ENCODE measurements around the gene ZZZ3.
"Not testable (repeated sequence)": the region's sequence is repeated elsewhere in the genome, so short reads cannot be mapped to it uniquely, and the experiment has no call there.

ZZZ3 gene

DNA sequence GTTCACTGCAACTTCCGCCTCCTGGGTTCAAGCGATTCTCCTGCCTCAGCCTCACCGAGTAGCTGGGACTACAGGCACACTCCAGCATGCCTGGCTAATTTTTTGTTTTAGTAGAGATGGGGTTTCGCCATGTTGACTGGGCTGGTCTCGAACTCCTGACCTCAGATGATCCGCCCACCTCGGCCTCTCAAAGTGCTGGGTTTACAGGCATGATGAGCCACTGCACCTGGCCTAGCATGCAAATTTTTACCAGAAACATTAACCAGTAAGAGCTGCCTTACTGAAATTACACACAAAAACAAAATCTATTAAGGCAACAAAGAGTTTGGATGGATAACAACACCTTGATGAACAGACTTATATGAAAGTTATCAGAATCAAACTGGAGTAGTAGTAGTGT, 12.1 kb downstream of the ZZZ3 start:
- DNase-seq (ENCODE audit: low spot score): no peak

DNA sequence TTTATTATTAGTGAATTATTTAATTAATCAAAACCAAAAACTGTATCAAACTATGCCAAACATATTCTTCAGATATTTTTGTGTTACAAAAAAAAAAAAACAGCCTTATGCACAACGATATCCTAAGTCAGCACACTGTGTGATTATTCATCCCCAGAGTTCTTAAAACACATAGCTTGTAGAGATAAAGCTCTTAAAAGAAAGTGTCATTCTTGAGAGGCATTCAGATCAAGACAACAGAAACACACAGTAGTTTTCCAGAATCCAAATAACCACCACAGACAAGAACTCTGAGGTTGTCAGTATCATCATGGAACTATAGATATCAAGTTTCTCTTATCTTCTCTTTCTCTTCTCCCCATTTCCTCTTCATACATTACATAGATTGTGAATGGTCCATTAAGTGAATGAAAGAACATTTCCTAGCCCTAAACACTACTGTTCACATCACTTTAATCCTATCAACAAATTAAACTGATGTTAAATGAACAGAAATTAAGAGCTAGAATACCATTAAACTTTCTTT, 13.5 kb downstream of the ZZZ3 start:
- DNase-seq (ENCODE audit: low spot score): no peak

DNA sequence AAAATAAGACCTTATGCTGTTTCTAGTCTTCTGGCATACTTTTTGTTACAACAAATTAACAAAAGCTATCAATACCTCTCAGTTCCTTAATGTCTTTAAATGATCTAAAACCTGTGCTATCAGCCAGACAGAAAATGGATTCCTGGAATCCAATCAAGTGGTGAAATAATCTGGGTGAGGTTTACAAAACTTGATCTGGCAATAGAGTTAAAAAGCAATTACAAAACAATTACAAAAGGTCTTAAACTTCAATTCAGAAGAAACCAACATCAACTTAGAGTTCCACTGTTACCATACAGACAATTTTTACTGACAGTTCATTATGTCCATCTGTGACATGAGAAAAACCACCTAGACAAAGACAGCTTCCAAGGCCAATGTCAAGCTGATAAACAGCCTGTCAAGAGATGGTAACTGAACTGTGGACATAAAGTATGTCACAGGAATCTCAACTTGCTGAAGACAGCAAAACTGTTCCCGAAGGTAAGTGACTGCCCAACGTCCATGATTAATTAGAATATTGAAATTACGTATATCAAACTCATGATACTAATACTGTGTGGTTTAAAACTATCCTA, 17.4 kb downstream of the ZZZ3 start:
- DNase-seq (ENCODE audit: low spot score): no peak

DNA sequence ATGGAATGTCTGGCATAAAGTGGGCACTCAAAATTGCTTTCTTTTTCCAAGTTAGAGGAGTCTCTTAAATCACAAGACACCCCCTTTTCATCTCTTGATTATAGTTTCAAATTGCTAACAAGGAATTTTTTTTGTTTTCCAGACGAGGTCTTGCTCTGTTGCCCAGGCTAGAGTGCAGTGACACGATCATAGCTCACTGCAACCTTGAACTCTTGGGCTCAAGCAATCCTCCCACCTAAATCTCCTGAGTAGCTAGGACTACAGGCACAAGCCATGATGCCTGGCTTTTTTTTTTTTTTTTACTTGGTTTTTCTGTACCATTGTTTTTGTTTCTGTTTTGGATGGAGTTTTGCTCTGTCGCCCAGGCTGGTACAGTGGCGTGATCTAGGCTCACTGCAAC, 20.8 kb downstream of the ZZZ3 start:
- DNase-seq (ENCODE audit: low spot score): no peak

DNA sequence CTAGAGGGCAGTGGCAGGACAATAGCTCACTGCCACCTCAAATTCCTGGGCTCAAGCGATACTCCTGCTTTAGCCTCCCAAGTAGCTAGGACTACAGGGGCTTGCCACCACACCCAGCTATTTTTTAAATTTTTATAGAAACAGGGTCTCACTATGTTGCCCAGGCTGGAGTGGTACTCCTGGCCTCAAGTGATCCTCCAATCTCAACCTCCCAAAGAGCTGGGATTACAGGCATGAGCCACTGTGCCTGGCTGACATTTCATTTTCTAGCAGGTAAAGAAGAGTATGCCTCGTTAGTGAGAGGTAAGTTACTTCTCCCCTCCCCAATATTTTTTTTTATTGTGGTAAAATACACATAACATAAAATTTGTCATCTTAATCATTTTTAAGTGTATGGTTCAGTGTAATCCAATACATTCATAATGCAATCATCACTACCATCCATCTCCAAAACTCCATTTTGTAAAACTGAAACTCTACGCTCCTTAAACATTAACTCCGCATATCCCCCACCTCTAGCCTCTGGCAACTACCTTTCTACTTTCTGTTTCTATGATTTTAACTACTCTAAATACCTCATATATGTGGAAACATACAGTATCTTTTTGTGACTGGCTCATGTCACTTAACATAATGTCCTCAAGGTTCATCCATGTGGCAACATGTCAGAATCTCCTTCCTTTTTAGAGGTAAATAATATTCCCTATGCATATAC, 22.4 kb downstream of the ZZZ3 start:
- no peak for DNase-seq (ENCODE audit: low spot score)

GRCh38 chr1:77658271-77658670, 24.2 kb downstream of the ZZZ3 start:
- no peak for DNase-seq (ENCODE audit: low spot score)

- DNase-seq (ENCODE audit: low spot score): no peak
Observed at GRCh38 chr1:77655431-77655974, 27.0 kb downstream of the ZZZ3 start.

GRCh38 chr1:77652970-77653516, 29.4 kb downstream of the ZZZ3 start:
- DNase-seq (ENCODE audit: low spot score): no peak

GRCh38 chr1:77652268-77652667, 30.2 kb downstream of the ZZZ3 start:
- no peak for DNase-seq (ENCODE audit: low spot score)

DNA sequence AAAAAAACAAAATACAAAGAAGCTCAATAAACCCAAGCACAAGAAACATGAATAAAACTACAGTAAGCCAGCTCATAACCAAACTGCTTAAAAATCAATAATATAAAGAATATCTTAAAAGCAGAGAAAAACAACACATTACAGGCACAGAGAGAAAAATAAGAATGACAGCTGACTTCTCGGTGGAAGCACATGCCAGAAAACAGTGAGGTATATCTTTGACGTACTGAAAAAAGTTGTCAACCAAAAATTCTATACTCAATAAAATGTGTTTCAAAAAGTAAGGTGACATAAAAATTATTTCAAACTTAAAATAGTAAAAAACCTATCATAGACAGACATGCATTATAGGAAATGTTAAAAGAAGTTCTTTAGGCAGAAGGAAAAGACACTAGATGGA, 33.3 kb downstream of the ZZZ3 start:
- no peak for DNase-seq (ENCODE audit: low spot score)

- DNase-seq (ENCODE audit: low spot score): not testable (repeated sequence)
Observed at GRCh38 chr1:77646224-77646623, 36.2 kb downstream of the ZZZ3 start.

GRCh38 chr1:77643456-77643855, 39.0 kb downstream of the ZZZ3 start:
- DNase-seq (ENCODE audit: low spot score): no peak

DNA sequence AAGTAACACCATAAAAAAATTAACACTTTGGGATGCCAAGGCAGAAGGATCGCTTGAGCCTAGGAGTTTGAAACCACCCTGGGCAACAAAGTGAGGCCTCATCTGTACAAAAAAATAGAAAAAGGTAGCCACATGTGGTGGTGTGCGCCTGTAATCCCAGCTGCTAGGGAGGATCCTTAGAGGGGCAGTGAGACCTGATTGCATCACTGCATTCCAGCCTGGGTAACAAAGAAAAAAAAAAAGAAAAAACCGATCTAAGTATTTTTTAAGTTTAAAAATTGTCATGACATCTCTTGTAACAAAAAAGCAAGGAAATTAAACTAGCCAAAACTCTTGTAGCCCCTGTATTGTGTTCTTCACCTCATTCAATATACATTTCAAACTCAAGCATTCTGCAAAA, 39.5 kb downstream of the ZZZ3 start:
- no peak for DNase-seq (ENCODE audit: low spot score)

GRCh38 chr1:77642196-77642595, 40.3 kb downstream of the ZZZ3 start:
- DNase-seq (ENCODE audit: low spot score): no peak

DNA sequence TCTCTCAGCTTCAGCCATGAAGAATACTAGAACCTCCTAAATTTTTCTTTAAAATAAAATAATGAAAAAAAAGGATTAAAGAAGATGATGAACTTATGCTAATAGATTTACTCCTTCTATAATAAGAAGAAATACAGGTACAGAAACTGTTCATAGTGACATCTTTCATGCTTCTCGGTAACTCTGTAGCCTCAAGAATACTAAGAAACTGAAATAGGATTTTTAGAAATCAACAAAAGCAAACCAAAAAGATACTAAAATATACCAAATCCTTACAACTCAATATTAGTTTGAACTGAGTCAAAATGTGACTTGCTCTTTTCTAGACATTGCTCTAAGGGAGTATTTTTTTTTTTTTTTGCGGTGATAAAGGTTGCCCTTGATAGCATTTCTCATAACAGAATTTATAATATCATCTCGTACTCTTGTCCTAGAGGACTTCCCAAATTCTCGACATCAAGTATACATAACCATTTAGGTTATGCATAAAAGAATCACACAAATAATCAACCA, 42.8 kb downstream of the ZZZ3 start:
- no peak for DNase-seq (ENCODE audit: low spot score)

GRCh38 chr1:77639056-77639455, 43.4 kb downstream of the ZZZ3 start:
- no peak for DNase-seq (ENCODE audit: low spot score)

DNA sequence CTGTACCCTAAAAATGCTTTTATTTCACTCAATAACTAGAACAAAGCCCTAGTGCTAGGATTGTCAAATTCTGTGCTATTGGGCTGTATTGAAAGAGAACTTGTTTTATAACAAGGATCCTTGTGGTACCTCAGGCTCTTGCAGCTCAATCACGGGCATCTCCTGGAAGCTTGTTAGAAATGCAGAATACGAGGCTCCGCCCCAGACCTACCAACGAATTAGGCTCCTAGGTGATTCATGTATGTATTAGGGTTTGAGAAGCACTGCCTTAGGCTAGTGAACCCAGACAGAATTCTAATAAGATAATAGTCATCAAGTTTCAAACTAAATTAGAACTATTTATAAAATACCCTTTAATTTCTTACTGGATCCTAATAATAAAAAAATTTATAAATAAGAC, 45.6 kb downstream of the ZZZ3 start:
- no peak for DNase-seq (ENCODE audit: low spot score)
